NCI-H748 (cell line): ENCODE measurements around the gene ACSL3.
A peak's percentile ranks its signal among the peaks of the same experiment; 100 is the strongest.
"Not testable (repeated sequence)": the region's sequence is repeated elsewhere in the genome, so short reads cannot be mapped to it uniquely, and the experiment has no call there.

ENCODE experiments used
- DNase-seq: peaks from one replicate; lab custom pipeline; 2025; ENCODE audit not compliant: unreplicated experiment; lab: John Stamatoyannopoulos, UW

Gene ACSL3

GRCh38 chr2:222860740-222861410 is at the start of gene ACSL3:
Gene ACSL3 (plus strand): TSS chr2:222861036. CDS start chr2:222908773, 47,737 bp downstream.
- DNase-seq, result peak; percentile 98

- no peak for DNase-seq
Observed at GRCh38 chr2:222811828-222812227, 49.0 kb upstream of the ACSL3 start.

GRCh38 chr2:222813177-222813843 is 47.5 kb upstream of the ACSL3 start:
- DNase-seq, result no peak

- no peak for DNase-seq
Observed at GRCh38 chr2:222819722-222820333, 41.0 kb upstream of the ACSL3 start.

GRCh38 chr2:222823183-222823930 is 37.5 kb upstream of the ACSL3 start:
- no peak for DNase-seq

DNA sequence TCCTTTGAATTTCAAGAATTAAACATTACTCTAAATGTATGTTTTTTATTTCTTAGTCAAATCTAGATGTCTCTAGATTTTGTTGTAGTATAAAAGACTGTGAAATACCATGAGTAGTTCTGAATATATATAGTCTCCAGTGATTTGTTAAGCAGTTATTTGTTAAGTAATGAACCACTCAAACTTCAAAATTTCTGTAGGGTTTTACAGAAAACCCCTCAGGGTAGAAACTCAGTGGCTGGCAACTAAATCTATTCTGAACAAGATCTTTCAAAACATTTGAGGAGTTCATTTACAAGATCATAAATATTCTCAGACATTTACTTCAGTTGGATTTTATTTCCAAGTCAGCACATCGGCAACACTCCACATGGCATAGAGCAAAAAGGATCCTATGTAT is 35.8 kb upstream of the ACSL3 start:
- DNase-seq, result no peak

GRCh38 chr2:222827417-222827816 is 33.4 kb upstream of the ACSL3 start:
- no peak for DNase-seq

GRCh38 chr2:222828572-222828971 is 32.3 kb upstream of the ACSL3 start:
- DNase-seq, result no peak

DNA sequence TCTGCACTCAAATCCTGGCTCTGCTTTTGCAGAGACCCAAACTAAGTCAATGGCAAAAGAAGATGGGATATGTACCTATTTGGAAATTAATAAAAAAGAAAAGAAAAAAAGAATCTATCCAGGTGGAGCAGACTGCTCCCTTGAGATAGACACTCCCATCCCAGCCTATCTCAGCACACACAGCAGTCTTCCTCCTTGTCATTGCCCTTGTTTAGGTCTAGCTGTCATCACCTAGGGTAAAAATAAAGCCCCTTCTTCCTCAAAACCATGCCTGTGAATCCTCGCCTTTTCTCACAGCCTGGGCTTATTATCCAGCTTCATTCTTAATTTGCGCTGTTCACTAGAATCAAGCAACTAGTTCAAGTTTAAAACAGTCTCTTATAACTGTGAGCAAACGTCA is 30.7 kb upstream of the ACSL3 start:
- no peak for DNase-seq

- DNase-seq, result peak; percentile 15
Observed at GRCh38 chr2:222833410-222833809, 27.4 kb upstream of the ACSL3 start.

- DNase-seq, result peak; percentile 12
Observed at GRCh38 chr2:222835143-222835822, 25.6 kb upstream of the ACSL3 start.

DNA sequence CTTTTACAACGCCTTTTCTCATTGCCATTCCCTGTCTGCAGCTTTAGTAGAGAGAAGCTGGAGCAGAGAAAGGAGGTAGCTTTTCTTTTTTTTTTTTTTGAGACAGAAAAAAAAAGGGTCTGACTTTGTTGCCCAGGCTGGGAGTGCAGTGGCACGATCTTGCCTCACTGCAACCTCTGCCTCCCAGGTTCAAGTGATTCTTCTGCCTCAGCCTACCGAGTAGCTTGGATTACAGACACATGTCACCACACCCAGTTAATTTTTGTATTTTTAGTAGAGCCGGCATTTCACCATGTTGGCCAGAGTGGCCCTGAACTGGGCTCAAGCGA is 25.0 kb upstream of the ACSL3 start:
- no peak for DNase-seq

DNA sequence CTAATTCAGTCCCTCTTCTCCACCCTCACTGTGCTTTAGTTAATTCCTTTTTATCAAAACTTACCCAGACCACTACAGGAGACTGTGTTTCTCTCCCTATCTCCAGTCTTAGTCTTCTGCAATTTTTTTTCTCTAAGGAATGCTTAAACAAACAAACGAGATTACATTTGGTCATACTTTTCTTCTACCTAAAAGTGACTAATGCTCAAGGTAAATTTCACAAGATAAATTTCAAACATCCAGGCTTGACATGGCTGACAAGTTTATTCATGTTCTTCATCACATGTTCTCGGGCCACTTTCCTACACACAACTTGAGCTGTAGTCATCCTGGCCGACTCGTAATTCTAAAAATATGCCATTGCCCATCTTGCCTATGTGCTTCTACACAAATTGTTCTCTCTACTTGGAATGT is 23.2 kb upstream of the ACSL3 start:
- no peak for DNase-seq

- DNase-seq, result no peak
Observed at GRCh38 chr2:222840060-222840802, 20.6 kb upstream of the ACSL3 start.

DNA sequence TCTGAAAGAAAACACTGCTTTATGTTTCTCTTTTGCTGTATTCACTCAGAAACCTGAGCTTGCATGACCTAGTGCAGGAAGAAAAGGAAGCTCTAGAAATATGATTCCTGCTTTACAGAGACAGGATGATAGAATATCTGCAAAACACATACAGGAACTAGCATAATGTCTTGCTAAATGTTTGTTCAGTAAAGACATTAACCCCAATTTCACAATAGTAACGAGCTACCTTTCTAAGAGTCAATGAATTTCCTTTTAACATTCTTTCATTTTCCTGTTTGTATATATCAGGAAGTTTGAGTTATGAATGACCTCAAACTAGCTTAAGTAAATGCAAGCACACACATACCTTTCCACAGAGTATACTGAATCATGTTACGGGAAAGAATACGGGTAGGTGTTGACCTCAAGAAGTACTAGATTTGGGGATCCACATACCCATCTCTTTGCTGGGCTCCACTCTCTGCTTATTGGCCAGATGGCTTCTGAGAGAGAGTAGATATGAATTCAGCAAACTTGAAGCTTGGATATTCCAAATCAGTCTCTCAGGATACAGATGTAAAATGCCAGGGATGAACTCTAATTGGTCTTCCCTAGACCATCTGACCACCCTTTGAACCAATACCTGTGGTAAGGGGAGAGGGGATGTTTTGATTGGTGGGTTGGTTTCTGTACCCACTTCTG is 18.2 kb upstream of the ACSL3 start:
- peak; percentile 35 for DNase-seq

DNA sequence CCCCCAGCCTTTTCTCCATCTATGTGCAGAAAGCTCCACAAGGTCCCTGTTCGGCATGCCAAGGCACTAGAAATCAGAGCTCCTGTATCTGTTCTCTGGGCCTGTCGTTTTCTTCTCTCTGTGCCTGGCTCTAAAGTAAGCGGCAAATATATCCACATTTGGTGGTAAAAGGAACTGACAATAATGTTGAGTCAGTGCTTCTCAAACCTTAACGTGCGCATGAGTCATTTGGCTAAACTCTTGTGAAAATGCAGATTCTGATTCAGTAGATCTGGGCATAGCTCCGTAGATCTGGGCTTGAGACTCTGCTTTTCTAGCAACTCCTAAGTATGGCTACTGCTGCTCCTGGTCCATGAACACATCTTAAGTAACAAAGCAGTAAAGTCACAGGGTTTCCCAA is 16.5 kb upstream of the ACSL3 start:
- DNase-seq, result no peak

- DNase-seq, result not testable (repeated sequence)
Observed at GRCh38 chr2:222845314-222845713, 15.5 kb upstream of the ACSL3 start.

GRCh38 chr2:222846003-222846402 is 14.8 kb upstream of the ACSL3 start:
- DNase-seq, result no peak

DNA sequence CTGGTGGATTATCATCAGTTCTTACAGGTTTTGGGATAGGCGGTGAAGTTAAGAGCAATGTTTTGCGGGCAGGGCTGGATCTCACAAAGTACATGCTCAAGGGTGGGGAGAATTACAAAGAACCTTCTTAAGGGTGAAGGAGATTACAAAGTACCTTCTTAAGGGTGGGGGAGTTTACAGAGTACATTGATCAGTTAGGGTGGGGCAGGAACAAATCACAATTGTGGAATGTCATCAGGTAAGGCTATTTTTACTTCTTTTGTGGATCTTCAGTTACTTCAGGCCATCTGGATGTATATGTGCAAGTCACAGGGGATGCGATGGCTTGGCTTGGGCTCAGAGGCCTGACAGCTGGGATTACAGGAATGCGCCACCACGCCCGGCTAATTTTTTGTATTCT is 12.8 kb upstream of the ACSL3 start:
- DNase-seq, result not testable (repeated sequence)

DNA sequence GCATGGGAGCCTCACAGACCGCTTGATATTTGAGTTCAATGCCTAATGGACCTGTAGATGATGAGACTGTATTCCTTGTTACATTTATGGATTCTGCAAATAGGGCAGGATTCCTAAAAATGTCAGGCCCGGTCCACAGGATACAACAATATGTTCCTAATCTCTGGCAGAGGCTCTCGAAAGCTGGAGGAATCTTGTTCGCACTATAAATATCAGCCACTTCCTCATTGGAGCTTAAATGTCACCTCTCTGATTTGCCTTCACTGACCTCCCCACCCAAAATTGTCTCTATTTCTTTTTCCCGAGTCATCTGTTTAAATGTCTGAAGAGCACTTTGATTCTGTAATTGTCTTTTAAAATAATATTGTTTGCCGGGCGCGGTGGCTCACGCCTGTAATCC is 12.0 kb upstream of the ACSL3 start:
- no peak for DNase-seq
